ENCODE measurements around the gene CAMK2B. TPM values are rescaled to one million over a fixed set of nuclear protein-coding genes. Genes with fewer than 3 reads are reported as not detected.

CAMK2B gene
- total and polyA plus RNA-seq, 2 of the 13 experiments (the other 11 are each of a cell fraction or from before 2014, with no cell fraction given), result 0.27 to 0.48 TPM

DNA sequence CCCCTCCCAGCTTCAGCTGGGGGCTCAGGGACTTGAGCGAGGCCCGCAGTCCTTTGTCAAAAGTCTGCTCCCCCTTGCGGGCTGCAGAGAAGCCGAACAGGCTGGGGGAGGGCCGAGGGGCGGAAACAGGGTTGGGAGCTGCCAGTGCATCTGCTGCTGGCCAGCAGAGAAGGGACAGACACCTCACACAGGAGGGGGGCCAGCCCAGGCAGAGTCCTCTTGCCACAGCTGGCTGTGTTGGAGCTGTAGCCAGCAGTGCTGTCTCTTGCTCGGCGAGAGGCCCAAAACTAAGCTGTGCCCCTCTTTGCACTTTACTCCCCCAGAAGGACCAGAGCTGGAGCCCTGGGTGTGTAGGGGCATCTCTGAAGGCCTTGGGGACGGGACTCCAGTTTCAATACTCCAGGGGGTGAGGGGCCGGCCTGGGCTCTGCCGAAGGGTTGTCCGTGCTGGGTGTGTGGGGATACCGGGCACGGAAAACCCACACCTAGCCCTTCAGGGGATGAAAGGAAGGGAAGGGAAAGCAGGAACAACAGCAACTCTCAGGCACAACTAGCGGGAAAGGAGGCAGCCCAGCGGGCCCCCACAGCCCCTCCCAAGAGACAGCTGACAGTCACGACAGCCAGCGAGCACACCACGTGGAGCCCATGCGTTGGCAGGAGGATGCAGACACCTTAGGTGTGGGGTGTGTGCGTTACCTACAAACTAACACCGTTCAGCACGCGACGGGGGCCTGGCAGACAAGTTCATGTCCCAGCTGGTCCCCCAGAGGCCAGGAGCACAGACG, 106.8 kb downstream of the CAMK2B start (continued):
- TF ChIP-seq TAF15 (IDR thresholded peaks at IDR 0.05; ENCODE audit: low read depth, low read length, poor library complexity, severe bottlenecking), result no peak
- no peak for TF ChIP-seq TEAD3 (CRISPR knock-in tag; optimal IDR thresholded peaks at IDR 0.05; ENCODE audit: borderline replicate concordance)
- TF ChIP-seq MYC (CRISPR knock-in tag; IDR thresholded peaks at IDR 0.05; ENCODE audit: borderline replicate concordance), result 0 out of 2 replicates have a peak, but pooled peaks have one; percentile 35
- no peak for TF ChIP-seq ZKSCAN5 (CRISPR knock-in tag; IDR thresholded peaks at IDR 0.05)
- TF ChIP-seq, protein P1, sequence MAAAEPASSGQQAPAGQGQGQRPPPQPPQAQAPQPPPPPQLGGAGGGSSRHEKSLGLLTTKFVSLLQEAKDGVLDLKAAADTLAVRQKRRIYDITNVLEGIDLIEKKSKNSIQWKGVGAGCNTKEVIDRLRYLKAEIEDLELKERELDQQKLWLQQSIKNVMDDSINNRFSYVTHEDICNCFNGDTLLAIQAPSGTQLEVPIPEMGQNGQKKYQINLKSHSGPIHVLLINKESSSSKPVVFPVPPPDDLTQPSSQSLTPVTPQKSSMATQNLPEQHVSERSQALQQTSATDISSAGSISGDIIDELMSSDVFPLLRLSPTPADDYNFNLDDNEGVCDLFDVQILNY (CRISPR knock-in tag; conservative IDR thresholded peaks at IDR 0.05), result no peak
- TF ChIP-seq, protein P2, sequence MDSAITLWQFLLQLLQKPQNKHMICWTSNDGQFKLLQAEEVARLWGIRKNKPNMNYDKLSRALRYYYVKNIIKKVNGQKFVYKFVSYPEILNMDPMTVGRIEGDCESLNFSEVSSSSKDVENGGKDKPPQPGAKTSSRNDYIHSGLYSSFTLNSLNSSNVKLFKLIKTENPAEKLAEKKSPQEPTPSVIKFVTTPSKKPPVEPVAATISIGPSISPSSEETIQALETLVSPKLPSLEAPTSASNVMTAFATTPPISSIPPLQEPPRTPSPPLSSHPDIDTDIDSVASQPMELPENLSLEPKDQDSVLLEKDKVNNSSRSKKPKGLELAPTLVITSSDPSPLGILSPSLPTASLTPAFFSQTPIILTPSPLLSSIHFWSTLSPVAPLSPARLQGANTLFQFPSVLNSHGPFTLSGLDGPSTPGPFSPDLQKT (CRISPR knock-in tag; IDR thresholded peaks at IDR 0.05; ENCODE audit: borderline replicate concordance), result no peak
- TF ChIP-seq, protein P3, sequence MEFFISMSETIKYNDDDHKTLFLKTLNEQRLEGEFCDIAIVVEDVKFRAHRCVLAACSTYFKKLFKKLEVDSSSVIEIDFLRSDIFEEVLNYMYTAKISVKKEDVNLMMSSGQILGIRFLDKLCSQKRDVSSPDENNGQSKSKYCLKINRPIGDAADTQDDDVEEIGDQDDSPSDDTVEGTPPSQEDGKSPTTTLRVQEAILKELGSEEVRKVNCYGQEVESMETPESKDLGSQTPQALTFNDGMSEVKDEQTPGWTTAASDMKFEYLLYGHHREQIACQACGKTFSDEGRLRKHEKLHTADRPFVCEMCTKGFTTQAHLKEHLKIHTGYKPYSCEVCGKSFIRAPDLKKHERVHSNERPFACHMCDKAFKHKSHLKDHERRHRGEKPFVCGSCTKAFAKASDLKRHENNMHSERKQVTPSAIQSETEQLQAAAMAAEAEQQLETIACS (CRISPR knock-in tag; IDR thresholded peaks at IDR 0.05), result no peak
- peak; percentile 12 for TF ChIP-seq HNRNPLL (IDR thresholded peaks at IDR 0.05; ENCODE audit: low read depth, low read length, poor library complexity, severe bottlenecking)
- TF ChIP-seq, protein P4, sequence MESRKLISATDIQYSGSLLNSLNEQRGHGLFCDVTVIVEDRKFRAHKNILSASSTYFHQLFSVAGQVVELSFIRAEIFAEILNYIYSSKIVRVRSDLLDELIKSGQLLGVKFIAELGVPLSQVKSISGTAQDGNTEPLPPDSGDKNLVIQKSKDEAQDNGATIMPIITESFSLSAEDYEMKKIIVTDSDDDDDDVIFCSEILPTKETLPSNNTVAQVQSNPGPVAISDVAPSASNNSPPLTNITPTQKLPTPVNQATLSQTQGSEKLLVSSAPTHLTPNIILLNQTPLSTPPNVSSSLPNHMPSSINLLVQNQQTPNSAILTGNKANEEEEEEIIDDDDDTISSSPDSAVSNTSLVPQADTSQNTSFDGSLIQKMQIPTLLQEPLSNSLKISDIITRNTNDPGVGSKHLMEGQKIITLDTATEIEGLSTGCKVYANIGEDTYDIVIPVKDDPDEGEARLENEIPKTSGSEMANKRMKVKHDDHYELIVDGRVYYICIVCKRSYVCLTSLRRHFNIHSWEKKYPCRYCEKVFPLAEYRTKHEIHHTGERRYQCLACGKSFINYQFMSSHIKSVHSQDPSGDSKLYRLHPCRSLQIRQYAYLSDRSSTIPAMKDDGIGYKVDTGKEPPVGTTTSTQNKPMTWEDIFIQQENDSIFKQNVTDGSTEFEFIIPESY (CRISPR knock-in tag; IDR thresholded peaks at IDR 0.05), result peak; percentile 30; the same call in 1 of the 2 replicates
- TF ChIP-seq, protein P5, sequence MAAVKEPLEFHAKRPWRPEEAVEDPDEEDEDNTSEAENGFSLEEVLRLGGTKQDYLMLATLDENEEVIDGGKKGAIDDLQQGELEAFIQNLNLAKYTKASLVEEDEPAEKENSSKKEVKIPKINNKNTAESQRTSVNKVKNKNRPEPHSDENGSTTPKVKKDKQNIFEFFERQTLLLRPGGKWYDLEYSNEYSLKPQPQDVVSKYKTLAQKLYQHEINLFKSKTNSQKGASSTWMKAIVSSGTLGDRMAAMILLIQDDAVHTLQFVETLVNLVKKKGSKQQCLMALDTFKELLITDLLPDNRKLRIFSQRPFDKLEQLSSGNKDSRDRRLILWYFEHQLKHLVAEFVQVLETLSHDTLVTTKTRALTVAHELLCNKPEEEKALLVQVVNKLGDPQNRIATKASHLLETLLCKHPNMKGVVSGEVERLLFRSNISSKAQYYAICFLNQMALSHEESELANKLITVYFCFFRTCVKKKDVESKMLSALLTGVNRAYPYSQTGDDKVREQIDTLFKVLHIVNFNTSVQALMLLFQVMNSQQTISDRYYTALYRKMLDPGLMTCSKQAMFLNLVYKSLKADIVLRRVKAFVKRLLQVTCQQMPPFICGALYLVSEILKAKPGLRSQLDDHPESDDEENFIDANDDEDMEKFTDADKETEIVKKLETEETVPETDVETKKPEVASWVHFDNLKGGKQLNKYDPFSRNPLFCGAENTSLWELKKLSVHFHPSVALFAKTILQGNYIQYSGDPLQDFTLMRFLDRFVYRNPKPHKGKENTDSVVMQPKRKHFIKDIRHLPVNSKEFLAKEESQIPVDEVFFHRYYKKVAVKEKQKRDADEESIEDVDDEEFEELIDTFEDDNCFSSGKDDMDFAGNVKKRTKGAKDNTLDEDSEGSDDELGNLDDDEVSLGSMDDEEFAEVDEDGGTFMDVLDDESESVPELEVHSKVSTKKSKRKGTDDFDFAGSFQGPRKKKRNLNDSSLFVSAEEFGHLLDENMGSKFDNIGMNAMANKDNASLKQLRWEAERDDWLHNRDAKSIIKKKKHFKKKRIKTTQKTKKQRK (IDR thresholded peaks at IDR 0.05; ENCODE audit: low read length), result no peak
- 0 out of 2 replicates have a peak, but pooled peaks have one; percentile 36 for TF ChIP-seq ZNF546 (CRISPR knock-in tag; conservative IDR thresholded peaks at IDR 0.05)
- TF ChIP-seq POLR2AphosphoS5 (IDR thresholded peaks at IDR 0.05; ENCODE audit: low read depth, low read length), result no peak
- TF ChIP-seq KMT2A (CRISPR knock-in tag; IDR thresholded peaks at IDR 0.05), result no peak
- TF ChIP-seq ZNF614 (CRISPR knock-in tag; IDR thresholded peaks at IDR 0.05; ENCODE audit: borderline replicate concordance), result no peak
- TF ChIP-seq, protein P6, sequence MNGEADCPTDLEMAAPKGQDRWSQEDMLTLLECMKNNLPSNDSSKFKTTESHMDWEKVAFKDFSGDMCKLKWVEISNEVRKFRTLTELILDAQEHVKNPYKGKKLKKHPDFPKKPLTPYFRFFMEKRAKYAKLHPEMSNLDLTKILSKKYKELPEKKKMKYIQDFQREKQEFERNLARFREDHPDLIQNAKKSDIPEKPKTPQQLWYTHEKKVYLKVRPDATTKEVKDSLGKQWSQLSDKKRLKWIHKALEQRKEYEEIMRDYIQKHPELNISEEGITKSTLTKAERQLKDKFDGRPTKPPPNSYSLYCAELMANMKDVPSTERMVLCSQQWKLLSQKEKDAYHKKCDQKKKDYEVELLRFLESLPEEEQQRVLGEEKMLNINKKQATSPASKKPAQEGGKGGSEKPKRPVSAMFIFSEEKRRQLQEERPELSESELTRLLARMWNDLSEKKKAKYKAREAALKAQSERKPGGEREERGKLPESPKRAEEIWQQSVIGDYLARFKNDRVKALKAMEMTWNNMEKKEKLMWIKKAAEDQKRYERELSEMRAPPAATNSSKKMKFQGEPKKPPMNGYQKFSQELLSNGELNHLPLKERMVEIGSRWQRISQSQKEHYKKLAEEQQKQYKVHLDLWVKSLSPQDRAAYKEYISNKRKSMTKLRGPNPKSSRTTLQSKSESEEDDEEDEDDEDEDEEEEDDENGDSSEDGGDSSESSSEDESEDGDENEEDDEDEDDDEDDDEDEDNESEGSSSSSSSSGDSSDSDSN (CRISPR knock-in tag; IDR thresholded peaks at IDR 0.05), result 0 out of 2 replicates have a peak, but pooled peaks have one; percentile 21
